VCaP (cell line): ENCODE results near the gene TENT4B.
A peak's percentile ranks its signal among the peaks of the same experiment; 100 is the strongest.

ENCODE experiments used
- H3K27ac ChIP-seq: fragments of 450-650 bp; 2 replicates; pipeline ENCODE4 v1.5.1; 2017
- CTCF ChIP-seq: fragments of 450-650 bp; conservative IDR thresholded peaks from 2 replicates; pipeline ENCODE4 v1.5.1; 2017; ENCODE audit warnings: mild to moderate bottlenecking, moderate library complexity

The TENT4B gene

GRCh38 chr16:50244140-50244503 is 91.0 kb downstream of the TENT4B start:
- no peak overlapping the region for H3K27ac ChIP-seq
- no peak for TF ChIP-seq CTCF

- TF ChIP-seq CTCF, result no peak
- peak overlapping the region; percentile 43; the same call in 1 of the 2 replicates for H3K27ac ChIP-seq
Measured at GRCh38 chr16:50244504-50245416, 91.7 kb downstream of the TENT4B start.

GRCh38 chr16:50245417-50246298 is 92.6 kb downstream of the TENT4B start:
- peak; percentile 47 for TF ChIP-seq CTCF
- peak overlapping the region; percentile 43; the same call in 1 of the 2 replicates for H3K27ac ChIP-seq

GRCh38 chr16:50246299-50247122 is 93.4 kb downstream of the TENT4B start:
- peak overlapping the region; percentile 43; the same call in 1 of the 2 replicates for H3K27ac ChIP-seq
- no peak for TF ChIP-seq CTCF

GRCh38 chr16:50247123-50247905 is 94.2 kb downstream of the TENT4B start:
- no peak overlapping the region for H3K27ac ChIP-seq
- no peak for TF ChIP-seq CTCF

- no peak overlapping the region for H3K27ac ChIP-seq
- TF ChIP-seq CTCF, result no peak
Measured at GRCh38 chr16:50247906-50248608, 95.0 kb downstream of the TENT4B start.
